Lower leg skin (tissue), 3 donors: ENCODE data around the gene NTPCR.

Experiments
- POLR2A ChIP-seq, 2 donors: fragments of 450-650 bp; IDR thresholded peaks; one replicate each; pipeline ENCODE4 v1.6.1; 2016 to 2017; ENCODE audit warnings: antibody characterized with exemption in 2 of 2, mild to moderate bottlenecking in 1 of 2, moderate library complexity in 1 of 2
- TF ChIP-seq, protein P1 (sequence below), 3 donors: fragments of 450-650 bp; IDR thresholded peaks; one replicate each; pipeline ENCODE4 v1.5.1; 2016; ENCODE audit warnings: antibody characterized with exemption in 3 of 3, mild to moderate bottlenecking in 3 of 3, moderate library complexity in 2 of 3

DNA sequence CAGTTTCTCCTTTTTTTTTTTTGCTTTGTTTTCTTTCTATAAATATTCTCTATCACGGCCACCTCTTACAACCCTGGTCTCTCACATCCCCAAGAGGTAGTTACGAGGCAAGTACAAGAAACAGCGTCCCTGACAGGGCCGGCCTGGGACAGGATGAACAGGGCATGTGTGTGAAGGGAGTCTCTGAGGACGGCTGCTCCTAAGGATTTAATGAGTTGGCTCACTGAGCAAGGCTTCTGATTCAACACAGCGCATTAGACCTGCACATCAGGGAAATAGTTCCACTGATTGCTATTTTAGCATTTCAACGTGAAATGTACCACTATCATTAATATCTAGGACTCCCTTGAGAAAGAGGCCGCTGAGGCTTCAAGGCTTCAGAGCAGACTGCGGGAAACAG lies 54.0 kb downstream of the NTPCR start:
- TF ChIP-seq, protein P1, sequence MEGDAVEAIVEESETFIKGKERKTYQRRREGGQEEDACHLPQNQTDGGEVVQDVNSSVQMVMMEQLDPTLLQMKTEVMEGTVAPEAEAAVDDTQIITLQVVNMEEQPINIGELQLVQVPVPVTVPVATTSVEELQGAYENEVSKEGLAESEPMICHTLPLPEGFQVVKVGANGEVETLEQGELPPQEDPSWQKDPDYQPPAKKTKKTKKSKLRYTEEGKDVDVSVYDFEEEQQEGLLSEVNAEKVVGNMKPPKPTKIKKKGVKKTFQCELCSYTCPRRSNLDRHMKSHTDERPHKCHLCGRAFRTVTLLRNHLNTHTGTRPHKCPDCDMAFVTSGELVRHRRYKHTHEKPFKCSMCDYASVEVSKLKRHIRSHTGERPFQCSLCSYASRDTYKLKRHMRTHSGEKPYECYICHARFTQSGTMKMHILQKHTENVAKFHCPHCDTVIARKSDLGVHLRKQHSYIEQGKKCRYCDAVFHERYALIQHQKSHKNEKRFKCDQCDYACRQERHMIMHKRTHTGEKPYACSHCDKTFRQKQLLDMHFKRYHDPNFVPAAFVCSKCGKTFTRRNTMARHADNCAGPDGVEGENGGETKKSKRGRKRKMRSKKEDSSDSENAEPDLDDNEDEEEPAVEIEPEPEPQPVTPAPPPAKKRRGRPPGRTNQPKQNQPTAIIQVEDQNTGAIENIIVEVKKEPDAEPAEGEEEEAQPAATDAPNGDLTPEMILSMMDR (IDR thresholded peaks at IDR 0.05): no peak
- TF ChIP-seq POLR2A (IDR thresholded peaks at IDR 0.05): no peak
